MM.1S (cell line): Measurements from ENCODE around the gene ASCL1.

Source experiments
- EZH2 ChIP-seq: fragments of 300-600 bp; sonication (generic); optimal IDR thresholded peaks from 2 replicates; pipeline ENCODE3; 2017; ENCODE audit warnings: low read depth, mild to moderate bottlenecking, antibody characterized with exemption, low read length, mixed read lengths
- EZH2phosphoT487 ChIP-seq: fragments of 300-600 bp; sonication (generic); IDR thresholded peaks from 2 replicates; pipeline ENCODE4 v1.6.1; 2018; ENCODE audit warnings: antibody characterized with exemption, low read length
- TF ChIP-seq, protein P1 (sequence below): fragments of 300-600 bp; sonication (generic); IDR thresholded peaks from 2 replicates; pipeline ENCODE4 v1.5.1; 2016; ENCODE audit warnings: antibody characterized with exemption, low read length, mixed read lengths

DNA sequence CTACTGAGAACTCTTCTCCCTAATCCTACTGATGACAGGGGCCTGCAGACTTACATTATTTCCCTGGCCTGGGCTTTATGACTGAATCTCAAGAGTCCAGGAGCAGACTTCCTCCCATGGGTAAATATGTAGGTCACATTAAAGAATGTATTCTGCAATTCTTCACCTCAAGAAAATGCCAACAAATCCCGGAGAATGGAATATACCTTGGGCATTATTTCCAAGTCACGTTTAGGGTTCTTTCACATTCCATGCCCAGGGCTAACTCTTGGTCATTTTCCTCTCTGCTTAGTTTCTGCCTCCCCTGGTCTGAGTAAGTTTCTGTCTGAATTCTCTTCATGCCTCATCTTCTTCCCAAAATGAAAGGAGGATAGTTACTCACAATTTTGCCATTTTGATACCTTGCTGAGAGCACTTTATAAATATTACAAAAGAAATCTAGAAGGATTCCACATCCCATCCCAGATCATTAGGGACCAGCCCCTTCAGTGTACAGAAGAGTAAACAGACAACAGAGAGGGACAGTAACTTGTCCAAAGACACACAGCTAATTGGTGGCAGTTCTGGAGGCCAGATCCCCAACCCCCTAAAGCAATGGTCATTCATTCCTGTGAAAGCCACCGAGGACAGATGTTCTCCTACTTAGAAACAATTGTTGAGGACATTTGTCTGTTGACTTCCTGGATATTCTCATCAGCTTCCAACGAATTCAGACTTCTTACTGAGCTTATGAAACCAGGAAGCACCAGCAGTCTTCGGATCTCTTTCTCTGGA lies 41.0 kb upstream of the ASCL1 start:
- TF ChIP-seq, protein P1, sequence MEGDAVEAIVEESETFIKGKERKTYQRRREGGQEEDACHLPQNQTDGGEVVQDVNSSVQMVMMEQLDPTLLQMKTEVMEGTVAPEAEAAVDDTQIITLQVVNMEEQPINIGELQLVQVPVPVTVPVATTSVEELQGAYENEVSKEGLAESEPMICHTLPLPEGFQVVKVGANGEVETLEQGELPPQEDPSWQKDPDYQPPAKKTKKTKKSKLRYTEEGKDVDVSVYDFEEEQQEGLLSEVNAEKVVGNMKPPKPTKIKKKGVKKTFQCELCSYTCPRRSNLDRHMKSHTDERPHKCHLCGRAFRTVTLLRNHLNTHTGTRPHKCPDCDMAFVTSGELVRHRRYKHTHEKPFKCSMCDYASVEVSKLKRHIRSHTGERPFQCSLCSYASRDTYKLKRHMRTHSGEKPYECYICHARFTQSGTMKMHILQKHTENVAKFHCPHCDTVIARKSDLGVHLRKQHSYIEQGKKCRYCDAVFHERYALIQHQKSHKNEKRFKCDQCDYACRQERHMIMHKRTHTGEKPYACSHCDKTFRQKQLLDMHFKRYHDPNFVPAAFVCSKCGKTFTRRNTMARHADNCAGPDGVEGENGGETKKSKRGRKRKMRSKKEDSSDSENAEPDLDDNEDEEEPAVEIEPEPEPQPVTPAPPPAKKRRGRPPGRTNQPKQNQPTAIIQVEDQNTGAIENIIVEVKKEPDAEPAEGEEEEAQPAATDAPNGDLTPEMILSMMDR = no peak
- TF ChIP-seq EZH2 = no peak
- TF ChIP-seq EZH2phosphoT487 = no peak
